Measurements from ENCODE around the gene SPINK1. TPM values are rescaled to one million over a fixed set of nuclear protein-coding genes. Genes with fewer than 3 reads are reported as not detected.

Gene SPINK1
- total and polyA plus RNA-seq, 2 of the 4 experiments (the other 2 are of a cell fraction), result not detected

DNA sequence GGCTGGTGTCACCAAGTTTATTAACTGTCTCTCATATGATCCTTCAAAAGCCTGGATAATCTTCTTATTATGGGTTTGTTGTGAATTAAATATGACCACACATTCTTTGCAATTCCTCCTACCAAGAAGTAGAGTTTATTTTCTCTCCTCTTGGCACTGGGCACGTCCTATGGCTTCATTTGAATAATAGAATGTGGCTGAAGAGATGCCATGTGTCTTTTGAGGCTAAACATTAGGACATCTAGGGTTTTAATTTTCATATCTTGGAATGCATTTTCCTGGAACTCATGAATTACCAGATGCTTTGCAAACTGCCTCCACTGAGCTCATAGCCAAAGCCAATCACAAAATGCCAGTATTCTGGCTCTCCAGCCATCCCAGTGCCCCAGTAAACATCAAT lies 27.1 kb upstream of the SPINK1 start:
- H3K4me1 ChIP-seq (ENCODE audit: control insufficient read depth, insufficient read depth, low read length), result no peaks in the 10 kb centered on the region
- H3K56ac ChIP-seq (ENCODE audit: extremely low read depth, insufficient read depth, low read length), result no peak overlapping the region
- dilution Hi-C loops (cut with HindIII; ENCODE audit: low sequenced_read_pairs, unreplicated experiment) (no loop called here), intact Hi-C loops (cut with micrococcal nuclease) (loop anchor here (5.0 kb wide), 2 partner anchors 264 to 514 kb away; no protein-coding TSS in a partner anchor), in situ Hi-C loops (cut with MboI; ENCODE audit: low sequenced_read_pairs) (no loop called here)
- POLR2A ChIA-PET (ENCODE audit: unreplicated experiment), result no interaction called here
- BruUV-seq (replicated peaks), result no TSS peak
- no peak for ATAC-seq (ENCODE audit: low read depth)
- no peak overlapping the region for H3K14ac ChIP-seq (replicated peaks; ENCODE audit: low read depth, low read length)
- no peak overlapping the region for H3K4ac ChIP-seq (ENCODE audit: low read depth, low read length)
- no peak overlapping the region for H2AK5ac ChIP-seq (ENCODE audit: low read depth, low read length)
- DNase-seq, result no peak
- H3K9me3 ChIP-seq (ENCODE audit: control insufficient read depth, insufficient read depth, low read length), result no peaks in the 10 kb centered on the region
- H4K20me1 ChIP-seq (ENCODE audit: insufficient read depth, low read length), result no peaks in the 10 kb centered on the region
- no peak overlapping the region for H4K8ac ChIP-seq (ENCODE audit: low read depth in 2 of 2, low read length in 2 of 2)
- H3K18ac ChIP-seq (ENCODE audit: low read depth, low read length), result no peak overlapping the region
- no peak overlapping the region for H3K27ac ChIP-seq (ENCODE audit: insufficient read depth, low read length)
- no peak overlapping the region for H2BK120ac ChIP-seq (ENCODE audit: low read depth, low read length)
- no peak overlapping the region for H3K23ac ChIP-seq (ENCODE audit: low read depth, low read length)
- no peak overlapping the region for H3K9ac ChIP-seq (ENCODE audit: low read depth, low read length)
- H3K36me3 ChIP-seq (ENCODE audit: control insufficient read depth, insufficient read depth, low read length), result no peaks in the 10 kb centered on the region
- H2BK5ac ChIP-seq (ENCODE audit: low read depth, low read length, poor library complexity, severe bottlenecking), result no peak overlapping the region
- no peak for TF ChIP-seq RFX5 (IDR thresholded peaks at IDR 0.05; ENCODE audit: low read depth, low read length)
- TF ChIP-seq, protein P1, sequence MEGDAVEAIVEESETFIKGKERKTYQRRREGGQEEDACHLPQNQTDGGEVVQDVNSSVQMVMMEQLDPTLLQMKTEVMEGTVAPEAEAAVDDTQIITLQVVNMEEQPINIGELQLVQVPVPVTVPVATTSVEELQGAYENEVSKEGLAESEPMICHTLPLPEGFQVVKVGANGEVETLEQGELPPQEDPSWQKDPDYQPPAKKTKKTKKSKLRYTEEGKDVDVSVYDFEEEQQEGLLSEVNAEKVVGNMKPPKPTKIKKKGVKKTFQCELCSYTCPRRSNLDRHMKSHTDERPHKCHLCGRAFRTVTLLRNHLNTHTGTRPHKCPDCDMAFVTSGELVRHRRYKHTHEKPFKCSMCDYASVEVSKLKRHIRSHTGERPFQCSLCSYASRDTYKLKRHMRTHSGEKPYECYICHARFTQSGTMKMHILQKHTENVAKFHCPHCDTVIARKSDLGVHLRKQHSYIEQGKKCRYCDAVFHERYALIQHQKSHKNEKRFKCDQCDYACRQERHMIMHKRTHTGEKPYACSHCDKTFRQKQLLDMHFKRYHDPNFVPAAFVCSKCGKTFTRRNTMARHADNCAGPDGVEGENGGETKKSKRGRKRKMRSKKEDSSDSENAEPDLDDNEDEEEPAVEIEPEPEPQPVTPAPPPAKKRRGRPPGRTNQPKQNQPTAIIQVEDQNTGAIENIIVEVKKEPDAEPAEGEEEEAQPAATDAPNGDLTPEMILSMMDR (conservative IDR thresholded peaks at IDR 0.05; ENCODE audit: low read depth, low read length), result no peak
- TF ChIP-seq RAD21 (IDR thresholded peaks at IDR 0.05; ENCODE audit: low read length), result no peak
- no peak for TF ChIP-seq MAZ (IDR thresholded peaks at IDR 0.05; ENCODE audit: borderline replicate concordance, low read depth, low read length)
- TF ChIP-seq, protein P2, sequence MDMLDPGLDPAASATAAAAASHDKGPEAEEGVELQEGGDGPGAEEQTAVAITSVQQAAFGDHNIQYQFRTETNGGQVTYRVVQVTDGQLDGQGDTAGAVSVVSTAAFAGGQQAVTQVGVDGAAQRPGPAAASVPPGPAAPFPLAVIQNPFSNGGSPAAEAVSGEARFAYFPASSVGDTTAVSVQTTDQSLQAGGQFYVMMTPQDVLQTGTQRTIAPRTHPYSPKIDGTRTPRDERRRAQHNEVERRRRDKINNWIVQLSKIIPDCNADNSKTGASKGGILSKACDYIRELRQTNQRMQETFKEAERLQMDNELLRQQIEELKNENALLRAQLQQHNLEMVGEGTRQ (IDR thresholded peaks at IDR 0.05; ENCODE audit: low read depth, low read length), result no peak
- TF ChIP-seq RCOR1 (IDR thresholded peaks at IDR 0.05; ENCODE audit: insufficient replicate concordance, low read length), result no peak
- TF ChIP-seq, protein P3, sequence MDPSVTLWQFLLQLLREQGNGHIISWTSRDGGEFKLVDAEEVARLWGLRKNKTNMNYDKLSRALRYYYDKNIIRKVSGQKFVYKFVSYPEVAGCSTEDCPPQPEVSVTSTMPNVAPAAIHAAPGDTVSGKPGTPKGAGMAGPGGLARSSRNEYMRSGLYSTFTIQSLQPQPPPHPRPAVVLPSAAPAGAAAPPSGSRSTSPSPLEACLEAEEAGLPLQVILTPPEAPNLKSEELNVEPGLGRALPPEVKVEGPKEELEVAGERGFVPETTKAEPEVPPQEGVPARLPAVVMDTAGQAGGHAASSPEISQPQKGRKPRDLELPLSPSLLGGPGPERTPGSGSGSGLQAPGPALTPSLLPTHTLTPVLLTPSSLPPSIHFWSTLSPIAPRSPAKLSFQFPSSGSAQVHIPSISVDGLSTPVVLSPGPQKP (IDR thresholded peaks at IDR 0.05; ENCODE audit: borderline replicate concordance, low read depth, low read length), result no peak
- TF ChIP-seq NFE2L2 (IDR thresholded peaks at IDR 0.05; ENCODE audit: low read depth, low read length), result no peak
- no peak for TF ChIP-seq MAFK (IDR thresholded peaks at IDR 0.05; ENCODE audit: low read depth, low read length)
- TF ChIP-seq BHLHE40 (IDR thresholded peaks at IDR 0.05; ENCODE audit: low read depth, low read length), result no peak
- TF ChIP-seq CHD1 (IDR thresholded peaks at IDR 0.05; ENCODE audit: low read depth, low read length), result no peak
- no peak for TF ChIP-seq POLR2A (IDR thresholded peaks at IDR 0.05; ENCODE audit: low read depth, low read length)
- TF ChIP-seq SMC3 (IDR thresholded peaks at IDR 0.05; ENCODE audit: low read depth, low read length), result no peak
- no peak for TF ChIP-seq FOS (IDR thresholded peaks at IDR 0.05; ENCODE audit: low read depth, low read length)
- no peak for TF ChIP-seq CEBPB (IDR thresholded peaks at IDR 0.05; ENCODE audit: low read depth, low read length)
- TF ChIP-seq MXI1 (IDR thresholded peaks at IDR 0.05; ENCODE audit: borderline replicate concordance, low read depth, low read length), result no peak
- H4K5ac ChIP-seq (ENCODE audit: low read depth, low read length), result no peak overlapping the region
- H3K4me2 ChIP-seq (ENCODE audit: low read depth, low read length), result no peak overlapping the region
- H3K27me3 ChIP-seq (ENCODE audit: control insufficient read depth, insufficient read depth, low read length), result no peaks in the 10 kb centered on the region
- no peak overlapping the region for H2AK9ac ChIP-seq (replicated peaks; ENCODE audit: low read depth, low read length, poor library complexity)
- H2BK20ac ChIP-seq (ENCODE audit: low read depth, low read length), result no peak overlapping the region
- H3K79me1 ChIP-seq (ENCODE audit: low read depth in 1 of 2, low read length in 2 of 2), result no peaks in the 10 kb centered on the region
- no peak overlapping the region for H3K4me3 ChIP-seq (ENCODE audit: insufficient read depth, low read depth, low read length)
- CTCF ChIA-PET, result interaction anchor here (1.0 kb wide), 1 partner anchor 872 kb away, joined by 6 read pairs; no protein-coding TSS in a partner anchor
- H3K9me1 ChIP-seq (ENCODE audit: insufficient read depth, low read length), result no peaks in the 10 kb centered on the region
- no peak overlapping the region for H2AFZ ChIP-seq (replicated peaks; ENCODE audit: low read length, poor library complexity)
- no CpG with 5 or more reads among the region's 1 CpG for WGBS, 2 experiments (ENCODE audit: extremely low coverage in 2 of 2, insufficient read length in 1 of 2)
- H4K91ac ChIP-seq (ENCODE audit: insufficient read depth, low read depth, low read length), result no peak overlapping the region
- no peak overlapping the region for H2BK15ac ChIP-seq (ENCODE audit: low read depth, low read length)
